ENCODE measurements around the gene DNER.
"Not testable (repeated sequence)": the region's sequence is repeated elsewhere in the genome, so short reads cannot be mapped to it uniquely, and the experiment has no call there.

DNER gene

GRCh38 chr2:229376866-229377265 is 337.5 kb downstream of the DNER start:
- DNase-seq, result no peak

GRCh38 chr2:229375251-229375650 is 339.1 kb downstream of the DNER start:
- DNase-seq, result no peak

- DNase-seq, result not testable (repeated sequence)
These were observed 341.0 kb downstream of the DNER start for GRCh38 chr2:229373311-229373710.

- no peak for DNase-seq
These were observed 342.1 kb downstream of the DNER start for GRCh38 chr2:229372207-229372606.

GRCh38 chr2:229371086-229371485 is 343.3 kb downstream of the DNER start:
- no peak for DNase-seq

- DNase-seq, result no peak
These were observed 343.8 kb downstream of the DNER start for GRCh38 chr2:229370509-229370908.

- no peak for DNase-seq
These were observed 351.1 kb downstream of the DNER start for GRCh38 chr2:229363185-229363814.

GRCh38 chr2:229350883-229351282 is 363.5 kb downstream of the DNER start:
- DNase-seq, result no peak

GRCh38 chr2:229350117-229350805 is 364.1 kb downstream of the DNER start:
- DNase-seq, result no peak

GRCh38 chr2:229348128-229348527 is 366.2 kb downstream of the DNER start:
- DNase-seq, result no peak

- DNase-seq, result no peak
These were observed 367.4 kb downstream of the DNER start for GRCh38 chr2:229346816-229347540.

- no peak for DNase-seq
These were observed 369.4 kb downstream of the DNER start for GRCh38 chr2:229344955-229345354.

- DNase-seq, result no peak
These were observed 370.2 kb downstream of the DNER start for GRCh38 chr2:229344151-229344551.

- DNase-seq, result no peak
These were observed 370.7 kb downstream of the DNER start for GRCh38 chr2:229343661-229344060.

- DNase-seq, result peak; percentile 2
These were observed 372.0 kb downstream of the DNER start for GRCh38 chr2:229342376-229342775.

GRCh38 chr2:229340086-229340760 is 374.1 kb downstream of the DNER start:
- no peak for DNase-seq

- no peak for DNase-seq
These were observed 374.7 kb downstream of the DNER start for GRCh38 chr2:229339618-229340017.

GRCh38 chr2:229339171-229339570 is 375.2 kb downstream of the DNER start:
- DNase-seq, result not testable (repeated sequence)

GRCh38 chr2:229335877-229336346 is 378.4 kb downstream of the DNER start:
- no peak for DNase-seq

GRCh38 chr2:229335330-229335729 is 379.0 kb downstream of the DNER start:
- DNase-seq, result no peak

GRCh38 chr2:229330952-229331351 is 383.4 kb downstream of the DNER start:
- peak; percentile 14 for DNase-seq

GRCh38 chr2:229319558-229319957 is 394.8 kb downstream of the DNER start:
- no peak for DNase-seq

GRCh38 chr2:229314117-229314516 is 400.2 kb downstream of the DNER start:
- DNase-seq, result no peak

Measured in midbrain (tissue), 1 donor.